AG08396 (cell line): ENCODE measurements around the gene GNAO1.

Source experiments
- DNase-seq: peaks from one replicate; pipeline ENCODE4 v3.0.0; 2012; ENCODE audit warnings: low spot score, mixed read lengths

GNAO1 gene

GRCh38 chr16:56198006-56198754, 6.9 kb downstream of the GNAO1 start:
- no peak for DNase-seq

DNA sequence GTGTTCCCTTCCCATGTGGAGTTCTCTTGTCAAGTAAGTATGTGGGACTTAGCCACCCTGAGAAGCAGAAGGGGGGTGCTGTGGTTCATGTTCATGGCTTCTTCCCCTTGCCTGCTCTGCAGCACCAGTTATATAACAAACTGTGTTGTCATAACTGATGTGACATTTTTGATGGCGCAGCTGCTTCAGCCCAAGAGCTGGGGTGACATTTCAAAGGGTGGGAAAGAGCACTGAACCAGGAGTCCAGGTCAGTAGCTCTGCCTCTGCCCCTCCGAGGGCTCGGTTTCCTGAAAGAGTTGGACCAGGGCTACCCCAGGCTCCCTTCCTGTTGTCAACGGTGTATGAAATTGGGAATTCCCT, 7.4 kb downstream of the GNAO1 start:
- no peak for DNase-seq

DNA sequence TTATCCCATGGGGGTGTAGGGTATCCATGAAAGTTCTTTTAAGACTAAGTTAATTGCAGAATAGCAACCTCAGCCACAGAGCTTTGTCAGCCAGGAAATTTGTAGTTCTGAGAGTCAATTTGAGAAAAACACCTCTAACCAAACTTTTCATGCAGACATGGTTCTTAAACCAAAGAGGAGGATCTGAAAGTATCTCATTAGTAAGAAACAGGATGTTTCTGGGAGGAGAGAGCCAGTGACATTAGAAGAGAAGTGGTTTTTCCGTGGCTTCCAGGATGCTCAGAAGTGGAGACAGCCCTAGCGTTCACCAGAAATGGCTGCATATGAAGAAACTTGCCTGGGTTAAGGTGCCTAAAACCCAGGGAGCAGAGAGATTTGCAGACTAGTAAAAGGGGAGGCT, 7.9 kb downstream of the GNAO1 start:
- DNase-seq: no peak

DNA sequence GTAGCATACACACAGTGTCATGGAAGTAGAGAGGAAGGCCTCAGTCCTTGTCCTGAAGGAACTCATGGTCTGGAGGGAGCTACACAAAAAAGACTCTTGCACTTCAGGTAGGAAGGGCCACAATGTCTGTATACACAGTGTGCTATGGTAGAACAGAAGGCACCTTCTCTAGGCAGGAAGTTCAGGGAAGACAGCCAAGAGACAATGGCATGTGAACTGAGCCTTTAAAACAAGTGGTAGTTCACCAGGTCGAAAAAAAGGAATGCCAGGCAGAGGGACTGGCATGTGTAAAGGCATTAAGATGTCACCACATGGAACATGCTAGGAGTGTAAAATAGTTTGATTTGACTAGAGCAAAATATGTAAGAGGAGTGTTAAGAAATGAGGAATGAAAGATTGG, 9.7 kb downstream of the GNAO1 start:
- DNase-seq: no peak

DNA sequence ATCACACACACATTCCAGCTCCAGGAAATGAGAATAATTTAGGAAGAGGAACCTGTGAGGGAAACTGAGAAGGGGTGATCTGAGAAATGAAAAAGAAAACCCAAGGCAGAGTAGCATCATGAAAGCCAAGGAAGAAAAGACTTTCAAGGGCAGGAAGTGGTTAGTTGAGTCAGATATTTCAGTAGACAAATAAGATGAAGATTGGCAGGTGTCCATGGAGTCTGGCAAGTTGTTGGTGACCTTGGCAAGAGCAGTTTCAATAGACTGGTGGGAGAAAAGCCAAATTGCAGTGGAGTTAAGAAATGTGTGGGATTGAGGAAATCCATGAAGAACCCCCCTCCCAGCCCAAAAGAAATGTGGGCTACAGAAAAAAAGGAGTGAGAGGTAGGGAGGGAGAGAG, 10.7 kb downstream of the GNAO1 start:
- no peak for DNase-seq

GRCh38 chr16:56203052-56203451, 11.8 kb downstream of the GNAO1 start:
- peak; percentile 33 for DNase-seq

DNA sequence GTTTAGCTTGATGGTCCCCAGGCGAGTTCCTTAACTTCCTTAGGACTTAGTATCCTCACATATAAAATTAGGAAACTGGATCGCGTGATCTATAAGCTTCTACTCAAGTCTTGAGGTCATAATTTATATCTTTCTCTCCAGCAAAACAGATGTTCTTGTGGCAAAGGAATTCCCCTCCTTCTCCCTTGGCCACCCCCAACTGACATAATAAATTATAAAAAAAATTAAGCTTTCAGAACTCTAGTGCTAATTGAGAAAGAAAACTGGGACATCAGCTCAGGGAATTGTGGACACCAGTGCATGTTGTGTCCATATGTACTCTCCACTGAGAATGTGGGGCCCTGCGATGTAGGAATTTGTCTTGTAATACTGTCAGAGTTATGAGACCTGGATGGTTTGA, 13.5 kb downstream of the GNAO1 start:
- no peak for DNase-seq

- no peak for DNase-seq
Measured at GRCh38 chr16:56206951-56207350, 15.7 kb downstream of the GNAO1 start.

DNA sequence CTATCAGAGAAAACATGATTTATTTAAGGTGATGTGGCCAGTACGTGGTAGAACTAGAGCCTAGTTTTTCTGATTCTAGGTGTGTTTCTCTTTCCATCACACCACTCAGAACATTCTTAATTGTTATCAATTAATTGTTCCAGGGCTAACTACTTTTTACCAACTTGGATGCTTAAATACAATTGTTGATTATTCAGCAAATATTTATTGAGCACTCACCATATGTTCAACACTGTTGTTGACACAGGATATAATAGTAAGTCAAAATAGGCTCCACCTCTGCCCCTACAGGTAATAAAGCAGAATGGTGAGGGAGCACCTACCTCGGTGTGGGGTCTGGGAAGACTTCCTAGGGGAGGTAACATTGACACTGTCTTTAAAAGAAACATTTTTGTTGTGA, 16.1 kb downstream of the GNAO1 start:
- no peak for DNase-seq

- no peak for DNase-seq
Measured at GRCh38 chr16:56211435-56211981, 20.2 kb downstream of the GNAO1 start.

DNA sequence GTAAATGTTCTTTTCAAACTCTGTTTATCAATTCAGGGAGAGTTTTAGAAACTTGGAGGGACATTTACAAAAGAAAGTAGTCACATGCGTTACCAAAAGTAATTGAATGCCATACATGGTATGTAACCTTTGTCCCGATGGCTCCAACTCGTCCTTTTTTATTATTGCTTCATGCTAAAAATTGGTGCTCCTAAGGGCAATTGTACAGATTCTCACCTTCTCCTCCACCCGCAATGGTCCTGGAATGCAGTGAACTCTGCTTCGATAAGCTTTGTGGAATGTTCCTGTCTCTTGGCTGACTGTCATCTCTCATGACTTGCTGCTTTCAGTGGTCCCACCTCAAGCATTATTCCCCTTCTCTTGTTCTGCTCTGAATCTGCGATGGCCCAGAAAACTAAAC, 20.9 kb downstream of the GNAO1 start:
- DNase-seq: no peak

GRCh38 chr16:56221995-56222394, 30.7 kb downstream of the GNAO1 start:
- DNase-seq: no peak

DNA sequence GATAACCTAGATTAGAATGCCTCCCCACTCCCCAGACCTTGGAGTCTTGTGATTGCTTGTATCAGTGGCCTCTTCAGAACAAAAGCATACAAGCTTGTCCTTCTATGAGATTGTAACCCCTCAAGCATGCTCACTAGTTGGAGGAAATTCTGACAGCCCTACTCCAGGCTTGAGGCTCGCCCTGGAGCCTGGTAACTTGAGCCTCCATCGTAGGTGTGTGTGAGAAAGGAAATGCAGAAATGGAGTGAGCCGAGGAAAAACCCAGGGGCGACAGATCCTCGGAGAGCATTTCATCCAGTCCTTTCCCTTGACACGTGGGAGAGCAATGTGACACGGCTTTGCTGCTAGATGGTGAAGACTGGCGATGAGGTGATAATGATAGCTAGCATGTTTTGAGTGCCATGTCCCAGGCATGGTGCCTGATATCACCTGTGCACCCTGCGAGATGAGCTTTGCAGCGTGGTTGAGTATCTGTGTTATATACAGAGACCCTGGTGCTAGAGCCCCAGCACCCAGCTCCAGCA, 31.2 kb downstream of the GNAO1 start:
- DNase-seq: no peak

- DNase-seq: no peak
Measured at GRCh38 chr16:56225017-56225742, 33.9 kb downstream of the GNAO1 start.

- DNase-seq: no peak
Measured at GRCh38 chr16:56226187-56226586, 34.9 kb downstream of the GNAO1 start.

GRCh38 chr16:56226845-56227525, 35.7 kb downstream of the GNAO1 start:
- no peak for DNase-seq

DNA sequence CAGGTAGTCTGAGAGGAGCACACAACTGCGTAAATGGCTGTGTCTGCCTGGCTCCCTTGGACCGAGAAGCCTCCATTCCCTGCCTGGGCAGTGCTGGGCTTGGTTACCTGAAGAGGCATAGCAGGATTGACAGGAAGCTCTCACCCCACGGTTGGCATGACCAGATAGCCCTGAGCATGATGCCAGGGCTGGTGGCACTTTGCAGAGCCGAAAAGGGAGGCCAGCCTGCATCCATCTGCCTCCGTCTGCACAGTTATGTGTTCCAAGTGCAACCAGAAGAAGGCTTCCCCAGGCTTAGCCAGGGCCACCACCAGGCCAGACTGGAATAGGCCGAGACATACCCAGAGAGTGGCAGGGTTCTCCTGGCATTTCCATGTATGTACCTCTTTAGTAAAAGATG, 36.6 kb downstream of the GNAO1 start:
- no peak for DNase-seq

DNA sequence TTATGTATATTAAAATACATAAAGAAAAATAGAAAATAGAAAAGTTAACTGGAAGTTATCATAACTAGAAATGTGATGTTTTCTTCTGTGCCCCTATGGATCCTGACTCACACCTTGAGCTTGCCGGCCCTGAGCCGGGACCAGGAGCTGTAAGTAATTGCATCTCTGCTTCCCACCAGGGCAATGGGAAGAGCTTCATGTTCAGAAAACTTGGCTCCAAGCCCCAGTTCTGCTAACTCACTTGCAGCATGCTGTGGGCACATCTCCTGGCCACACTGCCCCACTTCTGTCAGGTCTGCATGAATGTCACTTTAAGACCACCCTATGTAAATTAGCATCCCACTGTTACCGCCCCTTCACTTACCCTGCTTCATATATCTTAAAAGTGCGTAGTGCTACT, 37.2 kb downstream of the GNAO1 start:
- DNase-seq: no peak

DNA sequence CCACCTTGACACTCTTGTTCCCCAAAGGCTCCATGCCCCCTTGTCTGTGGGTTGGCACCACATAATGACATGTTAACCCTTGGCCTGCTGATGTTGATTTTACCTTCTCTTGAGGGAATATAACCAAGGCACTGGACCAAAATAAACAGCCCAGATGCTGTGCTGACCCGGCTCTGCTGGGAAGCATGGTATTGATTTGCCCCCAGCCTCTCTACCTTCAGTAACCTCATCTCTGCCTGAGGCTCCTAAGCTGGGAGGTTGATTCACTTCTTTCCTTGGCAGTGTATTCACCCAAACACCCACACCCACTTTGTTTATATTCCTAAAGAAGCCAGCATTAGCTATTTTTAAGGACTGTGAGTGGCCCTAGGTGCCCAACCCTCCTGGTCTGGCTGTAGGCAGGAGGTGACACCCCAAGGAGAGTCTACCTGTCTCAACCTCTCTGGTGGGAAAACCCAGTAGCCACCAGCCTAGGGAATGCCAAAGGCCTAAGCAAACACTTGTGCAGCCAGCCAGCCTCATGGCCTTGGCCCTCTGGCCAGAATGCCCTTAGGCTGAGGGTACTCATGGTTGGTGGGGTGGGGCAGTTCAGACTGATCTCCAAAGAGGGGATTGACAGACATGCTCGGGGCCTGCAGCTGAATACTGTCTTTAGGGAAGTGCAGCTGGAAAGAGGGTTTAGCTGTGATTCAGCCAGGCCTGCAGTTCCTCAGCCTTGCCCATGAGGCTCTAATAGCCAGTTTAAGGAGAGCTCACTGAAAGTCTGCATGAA, 42.7 kb downstream of the GNAO1 start:
- DNase-seq: no peak

DNA sequence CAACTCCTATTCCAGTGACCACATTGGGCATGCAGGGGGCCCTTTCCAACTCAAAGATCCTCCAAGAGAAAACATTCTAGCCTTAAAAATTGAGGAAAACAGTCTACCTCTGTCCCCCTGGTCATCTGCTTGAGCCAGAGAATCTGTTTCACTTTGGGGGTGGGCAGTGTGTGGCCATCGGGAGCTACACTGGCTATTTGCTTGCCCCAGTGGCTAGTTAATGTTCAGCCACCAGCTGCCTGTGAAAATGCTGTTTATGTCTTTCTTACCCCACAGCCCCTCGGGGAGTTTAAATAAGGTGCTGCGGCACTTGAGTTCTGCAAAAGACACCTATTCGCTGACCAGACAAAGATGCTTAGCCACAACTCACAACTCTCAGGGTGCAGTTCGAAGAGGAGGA, 43.4 kb downstream of the GNAO1 start:
- DNase-seq: no peak

DNA sequence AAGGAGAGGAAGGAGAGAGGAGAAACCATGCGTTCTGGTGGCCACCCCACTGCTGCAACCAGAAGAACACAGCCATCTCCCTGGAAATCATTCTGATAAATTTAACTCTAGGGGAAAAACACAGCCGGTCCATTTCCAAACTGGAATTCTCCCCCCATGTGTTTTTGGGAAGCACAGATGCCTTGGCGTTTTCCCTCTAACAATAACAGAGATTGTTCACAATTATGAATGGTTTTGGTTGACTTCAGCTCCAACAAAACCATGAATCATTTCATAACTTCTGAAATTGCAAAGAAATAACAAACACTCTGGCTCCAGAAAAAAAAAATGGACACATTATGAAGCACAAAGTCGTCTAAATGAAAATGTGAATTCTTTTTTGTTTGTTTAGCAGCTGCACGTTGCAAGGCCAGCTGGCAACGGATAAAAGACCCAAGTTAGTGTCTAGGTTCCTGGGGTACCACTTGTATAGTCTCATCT, 46.2 kb downstream of the GNAO1 start:
- DNase-seq: no peak

DNA sequence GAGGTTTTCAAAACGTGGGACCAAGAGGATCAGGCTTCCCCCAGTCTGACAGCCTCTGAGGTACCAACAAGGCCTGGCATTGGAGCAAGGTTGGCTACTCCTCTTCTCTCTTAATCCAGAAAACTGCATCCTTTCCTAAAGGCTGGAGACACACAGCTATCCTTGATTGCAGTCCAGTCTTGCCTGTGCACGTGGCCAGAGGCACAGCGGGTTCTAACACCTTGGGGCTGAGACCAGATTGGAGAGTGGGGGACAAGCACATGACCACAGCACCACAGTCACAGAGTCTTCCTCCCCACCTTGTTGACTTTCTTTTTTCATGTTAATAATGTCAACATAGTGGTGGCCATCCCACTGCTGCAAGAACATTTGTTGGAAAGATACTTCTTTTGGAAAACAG, 46.9 kb downstream of the GNAO1 start:
- no peak for DNase-seq
